Suprapubic skin (tissue), 4 donors: ENCODE data around the gene TPK1.

Experiments
- POLR2A ChIP-seq, 2 donors: fragments of 450-650 bp; IDR thresholded peaks; one replicate each; pipeline ENCODE4 v1.6.1; 2017; ENCODE audit warnings: antibody characterized with exemption in 2 of 2, mild to moderate bottlenecking in 2 of 2, moderate library complexity in 2 of 2
- POLR2AphosphoS5 ChIP-seq, 3 donors: sonication (generic); formaldehyde crosslinking; IDR thresholded peaks; one replicate each; pipeline ENCODE4 v1.6.1; 2017; ENCODE audit warnings: antibody characterized with exemption in 3 of 3
- TF ChIP-seq, protein P1 (sequence below), 2 donors: fragments of 200-600 bp in 1 of 2; fragments of 450-650 bp in 1 of 2; sonication (generic) in 1 of 2; IDR thresholded peaks; one replicate each; pipeline ENCODE4 v1.5.1; 2016 to 2019; ENCODE audit warnings: antibody characterized with exemption in 2 of 2, mild to moderate bottlenecking in 1 of 2, moderate library complexity in 1 of 2

DNA sequence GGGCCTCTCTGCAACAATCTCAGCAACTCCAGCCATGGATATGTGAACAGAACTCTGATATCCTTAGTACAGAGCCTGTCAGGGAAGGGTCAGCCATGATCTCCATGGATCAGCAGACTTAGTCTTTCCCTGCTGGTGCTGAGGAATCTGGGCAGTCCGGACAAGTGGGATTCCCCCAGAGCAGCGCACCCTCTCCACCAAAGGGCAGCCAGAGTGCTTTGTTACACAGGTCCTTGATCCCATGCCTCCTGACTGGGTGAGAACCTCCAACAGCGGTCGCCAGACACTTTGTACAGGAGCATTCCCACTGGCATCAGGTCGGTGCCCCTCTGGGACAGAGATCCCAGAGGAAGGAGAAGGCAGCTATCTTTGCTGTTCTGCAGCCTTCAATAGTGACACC is 38.9 kb downstream of the TPK1 start:
- TF ChIP-seq, protein P1, sequence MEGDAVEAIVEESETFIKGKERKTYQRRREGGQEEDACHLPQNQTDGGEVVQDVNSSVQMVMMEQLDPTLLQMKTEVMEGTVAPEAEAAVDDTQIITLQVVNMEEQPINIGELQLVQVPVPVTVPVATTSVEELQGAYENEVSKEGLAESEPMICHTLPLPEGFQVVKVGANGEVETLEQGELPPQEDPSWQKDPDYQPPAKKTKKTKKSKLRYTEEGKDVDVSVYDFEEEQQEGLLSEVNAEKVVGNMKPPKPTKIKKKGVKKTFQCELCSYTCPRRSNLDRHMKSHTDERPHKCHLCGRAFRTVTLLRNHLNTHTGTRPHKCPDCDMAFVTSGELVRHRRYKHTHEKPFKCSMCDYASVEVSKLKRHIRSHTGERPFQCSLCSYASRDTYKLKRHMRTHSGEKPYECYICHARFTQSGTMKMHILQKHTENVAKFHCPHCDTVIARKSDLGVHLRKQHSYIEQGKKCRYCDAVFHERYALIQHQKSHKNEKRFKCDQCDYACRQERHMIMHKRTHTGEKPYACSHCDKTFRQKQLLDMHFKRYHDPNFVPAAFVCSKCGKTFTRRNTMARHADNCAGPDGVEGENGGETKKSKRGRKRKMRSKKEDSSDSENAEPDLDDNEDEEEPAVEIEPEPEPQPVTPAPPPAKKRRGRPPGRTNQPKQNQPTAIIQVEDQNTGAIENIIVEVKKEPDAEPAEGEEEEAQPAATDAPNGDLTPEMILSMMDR (IDR thresholded peaks at IDR 0.05): no peak
- TF ChIP-seq POLR2AphosphoS5 (IDR thresholded peaks at IDR 0.05) (no peak), POLR2A (IDR thresholded peaks at IDR 0.05) (no peak)
